Tibial nerve (tissue), 4 donors: ENCODE measurements around the gene RPS10. TPM values are rescaled to one million over a fixed set of nuclear protein-coding genes. Genes with fewer than 3 reads are reported as not detected.

Experiments
- DNase-seq, 2 donors: peaks; one replicate each; pipeline ENCODE4 v3.0.0-alpha.2; 2019; ENCODE audit warnings: low spot score in 2 of 2
- H3K27ac ChIP-seq, 4 donors: fragments of 200-600 bp; sonication (generic) in 3 of 4; one replicate each; pipeline ENCODE4 v1.5.1; 2017 to 2019; ENCODE audit warnings: mild to moderate bottlenecking in 1 of 4
- H3K27me3 ChIP-seq, 2 donors: fragments of 200-600 bp; sonication (generic) in 1 of 2; one replicate each; pipeline versions ENCODE4 v1.5.1 to v1.6.0; 2017 to 2019
- H3K36me3 ChIP-seq, 3 donors: fragments of 200-600 bp; sonication (generic); one replicate each; pipeline ENCODE4 v1.5.1; 2018 to 2019
- H3K4me1 ChIP-seq, 4 donors: fragments of 200-600 bp; sonication (generic) in 3 of 4; one replicate each; pipeline ENCODE4 v1.5.1; 2017 to 2019
- H3K4me3 ChIP-seq, 4 donors: fragments of 200-600 bp; sonication (generic) in 3 of 4; one replicate each; pipeline ENCODE4 v1.5.1; 2017 to 2019; ENCODE audit warnings: mild to moderate bottlenecking in 1 of 4, moderate library complexity in 1 of 4
- H3K9me3 ChIP-seq, 4 donors: fragments of 200-600 bp; sonication (generic) in 3 of 4; one replicate each; pipeline ENCODE4 v1.5.1; 2017 to 2019
- EP300 ChIP-seq, 2 donors: sonication (generic); formaldehyde crosslinking; IDR thresholded peaks; one replicate each; pipeline ENCODE4 v1.6.1; 2017; ENCODE audit warnings: antibody characterized with exemption in 2 of 2, mild to moderate bottlenecking in 1 of 2
- POLR2A ChIP-seq, 2 donors: fragments of 450-650 bp; IDR thresholded peaks; one replicate each; pipeline ENCODE4 v1.6.1; 2017; ENCODE audit warnings: antibody characterized with exemption in 2 of 2, mild to moderate bottlenecking in 2 of 2, moderate library complexity in 2 of 2
- WGBS, 2 donors: methylation state at CpG; one replicate each; pipeline ENCODE4 v1.1.5; 2018; 5-methylcytosine and 5-hydroxymethylcytosine counted together
- total RNA-seq, 4 donors: library from RNA; depleted of rRNA; stranded (reverse); fragments of >200 nt; gene quantifications; one replicate each; pipeline ENCODE4 v1.1.0, GENCODE V29; 2016
- TF ChIP-seq, protein P1 (sequence below), 5 experiments: fragments of 200-600 bp in 3 of 5; fragments of 450-650 bp in 2 of 5; sonication (generic) in 3 of 5; IDR thresholded peaks; one replicate each; pipeline ENCODE4 v1.5.1; 2016 to 2019; ENCODE audit warnings: antibody characterized with exemption in 5 of 5, mild to moderate bottlenecking in 3 of 5, moderate library complexity in 2 of 5

RPS10 gene
- total RNA-seq, 4 donors from 2014 or later: 1,731 to 2,603 (median 2,031) TPM

GRCh38 chr6:34459899-34460593 is 34.2 kb upstream of the RPS10 start:
- no peaks in the 10 kb centered on the region for H3K9me3 ChIP-seq
- no peaks in the 10 kb centered on the region for H3K36me3 ChIP-seq
- 55 to 60% methylated on average over 6 of the region's 6 CpGs for WGBS, 2 donors
- DNase-seq: peak in 1 of 2 donors; percentile 48
- no peak overlapping the region for H3K4me3 ChIP-seq
- peaks cover 0 to under 1% (median 0%) of the 10 kb centered on the region in 4 donors for H3K4me1 ChIP-seq
- TF ChIP-seq POLR2A (IDR thresholded peaks at IDR 0.05) (no peak), EP300 (IDR thresholded peaks at IDR 0.05) (no peak)
- TF ChIP-seq, protein P1, sequence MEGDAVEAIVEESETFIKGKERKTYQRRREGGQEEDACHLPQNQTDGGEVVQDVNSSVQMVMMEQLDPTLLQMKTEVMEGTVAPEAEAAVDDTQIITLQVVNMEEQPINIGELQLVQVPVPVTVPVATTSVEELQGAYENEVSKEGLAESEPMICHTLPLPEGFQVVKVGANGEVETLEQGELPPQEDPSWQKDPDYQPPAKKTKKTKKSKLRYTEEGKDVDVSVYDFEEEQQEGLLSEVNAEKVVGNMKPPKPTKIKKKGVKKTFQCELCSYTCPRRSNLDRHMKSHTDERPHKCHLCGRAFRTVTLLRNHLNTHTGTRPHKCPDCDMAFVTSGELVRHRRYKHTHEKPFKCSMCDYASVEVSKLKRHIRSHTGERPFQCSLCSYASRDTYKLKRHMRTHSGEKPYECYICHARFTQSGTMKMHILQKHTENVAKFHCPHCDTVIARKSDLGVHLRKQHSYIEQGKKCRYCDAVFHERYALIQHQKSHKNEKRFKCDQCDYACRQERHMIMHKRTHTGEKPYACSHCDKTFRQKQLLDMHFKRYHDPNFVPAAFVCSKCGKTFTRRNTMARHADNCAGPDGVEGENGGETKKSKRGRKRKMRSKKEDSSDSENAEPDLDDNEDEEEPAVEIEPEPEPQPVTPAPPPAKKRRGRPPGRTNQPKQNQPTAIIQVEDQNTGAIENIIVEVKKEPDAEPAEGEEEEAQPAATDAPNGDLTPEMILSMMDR (IDR thresholded peaks at IDR 0.05): peak in 4 of 5 experiments; percentile 22 to 47 (median 34)
- H3K27ac ChIP-seq: no peak overlapping the region
- peaks cover 0 to 18% of the 10 kb centered on the region in 2 donors for H3K27me3 ChIP-seq

GRCh38 chr6:34457742-34458735 is 32.2 kb upstream of the RPS10 start:
- H3K27ac ChIP-seq: no peak overlapping the region
- no peaks in the 10 kb centered on the region for H3K4me1 ChIP-seq
- no peaks in the 10 kb centered on the region for H3K9me3 ChIP-seq
- H3K36me3 ChIP-seq: no peaks in the 10 kb centered on the region
- H3K27me3 ChIP-seq: no peaks in the 10 kb centered on the region
- no peak for DNase-seq
- no peak for TF ChIP-seq POLR2A (IDR thresholded peaks at IDR 0.05)
- no peak for TF ChIP-seq EP300 (IDR thresholded peaks at IDR 0.05)
- TF ChIP-seq, protein P1 (IDR thresholded peaks at IDR 0.05): no peak
- no peak overlapping the region for H3K4me3 ChIP-seq
- WGBS, 2 donors: 74 to 76% methylated on average over 11 to 12 of the region's 14 CpGs

DNA sequence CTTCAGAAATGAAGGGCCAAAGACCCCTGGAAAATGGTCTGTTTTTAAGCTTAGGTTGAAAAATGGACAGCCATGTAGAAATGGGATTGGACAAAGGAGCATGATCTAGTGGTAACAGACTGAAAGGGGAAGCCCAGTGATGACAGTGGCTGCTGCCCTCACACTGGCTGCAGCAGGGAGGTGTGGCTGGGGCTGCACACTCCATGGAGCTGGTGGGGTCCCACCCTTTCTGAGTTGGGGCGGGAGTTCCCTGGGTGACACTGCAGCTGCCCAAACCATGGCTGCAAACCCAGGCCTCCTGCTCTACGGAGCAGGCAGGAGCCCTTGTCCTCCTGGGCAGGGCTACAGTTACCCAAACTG is 31.5 kb upstream of the RPS10 start:
- DNase-seq: no peak
- H3K36me3 ChIP-seq: no peaks in the 10 kb centered on the region
- H3K4me3 ChIP-seq: no peak overlapping the region
- no peaks in the 10 kb centered on the region for H3K27me3 ChIP-seq
- no peaks in the 10 kb centered on the region for H3K9me3 ChIP-seq
- H3K27ac ChIP-seq: no peak overlapping the region
- H3K4me1 ChIP-seq: no peaks in the 10 kb centered on the region
- TF ChIP-seq POLR2A (IDR thresholded peaks at IDR 0.05): no peak
- no peak for TF ChIP-seq EP300 (IDR thresholded peaks at IDR 0.05)
- TF ChIP-seq, protein P1 (IDR thresholded peaks at IDR 0.05): no peak
- WGBS, 2 donors: 61 to 85% methylated on average over 2 of the region's 2 CpGs

GRCh38 chr6:34455831-34456230 is 30.0 kb upstream of the RPS10 start:
- H3K4me3 ChIP-seq: no peak overlapping the region
- no peaks in the 10 kb centered on the region for H3K36me3 ChIP-seq
- peaks cover 0 to 10% (median 0%) of the 10 kb centered on the region in 4 donors for H3K9me3 ChIP-seq
- no peaks in the 10 kb centered on the region for H3K4me1 ChIP-seq
- no peak for DNase-seq
- WGBS, 2 donors: 82 to 90% methylated on average over 1 of the region's 1 CpG
- no peak overlapping the region for H3K27ac ChIP-seq
- no peaks in the 10 kb centered on the region for H3K27me3 ChIP-seq
- TF ChIP-seq, protein P1 (IDR thresholded peaks at IDR 0.05): no peak
- TF ChIP-seq POLR2A (IDR thresholded peaks at IDR 0.05) (no peak), EP300 (IDR thresholded peaks at IDR 0.05) (no peak)

GRCh38 chr6:34451192-34451591 is 25.3 kb upstream of the RPS10 start:
- H3K27ac ChIP-seq: no peak overlapping the region
- peaks cover 0 to 10% (median 0%) of the 10 kb centered on the region in 4 donors for H3K9me3 ChIP-seq
- H3K4me1 ChIP-seq: no peaks in the 10 kb centered on the region
- 91 to 95% methylated on average over 1 of the region's 1 CpG for WGBS, 2 donors
- TF ChIP-seq, protein P1 (IDR thresholded peaks at IDR 0.05): no peak
- no peak overlapping the region for H3K4me3 ChIP-seq
- no peak for DNase-seq
- no peaks in the 10 kb centered on the region for H3K36me3 ChIP-seq
- no peaks in the 10 kb centered on the region for H3K27me3 ChIP-seq
